ENCODE data around the gene CSF1R. TPM values are rescaled to one million over a fixed set of nuclear protein-coding genes. Genes with fewer than 3 reads are reported as not detected.
"Not testable (repeated sequence)": the region's sequence is repeated elsewhere in the genome, so short reads cannot be mapped to it uniquely, and the experiment has no call there.

The CSF1R gene
- total and polyA plus RNA-seq, 2 donors (not counting 3 experiments of a cell fraction or from before 2014, with no cell fraction given), result not detected

- H3K4me1 ChIP-seq (ENCODE audit: control insufficient read depth, extremely low read depth, insufficient read depth, low read length), result peaks cover 17% of the 10 kb centered on the region
- FAIRE-seq (no peak), DNase-seq (ENCODE audit: low read depth, low spot score) (no peak)
- intact Hi-C loops (cut with micrococcal nuclease), result no loop called here
- H3K9me3 ChIP-seq (replicated peaks; ENCODE audit: control insufficient read depth, insufficient read depth, low read length), result no peaks in the 10 kb centered on the region
- ChIA-PET CTCF (no interaction called here), POLR2A (interaction anchor here (0.6 kb wide), 1 partner anchor 263 kb away, joined by 3 read pairs; no protein-coding TSS in a partner anchor)
- dilution Hi-C loops (cut with MboI; ENCODE audit: extremely low pct_ligation_motif_present, low sequenced_read_pairs), result no loop called here
- no peak overlapping the region for H3K27ac ChIP-seq (ENCODE audit: insufficient read depth, low read depth, low read length)
- BruUV-seq (replicated peaks), result no TSS peak
- H2AFZ ChIP-seq (ENCODE audit: low read depth, low read length), result no peak overlapping the region
- H3K79me2 ChIP-seq (ENCODE audit: control insufficient read depth, insufficient read depth, low read length), result no peaks in the 10 kb centered on the region
- no peak overlapping the region for H3K4me2 ChIP-seq (ENCODE audit: insufficient read depth, low read length)
- H4K20me1 ChIP-seq (replicated peaks; ENCODE audit: control insufficient read depth, extremely low read depth, insufficient read depth, low read length), result no peaks in the 10 kb centered on the region
- peaks cover 19 to 33% of the 10 kb centered on the region in 2 experiments for H3K27me3 ChIP-seq (ENCODE audit: control insufficient read depth in 2 of 2, insufficient read depth in 2 of 2, low read length in 2 of 2)
- no peaks in the 10 kb centered on the region for H3K36me3 ChIP-seq (ENCODE audit: control insufficient read depth in 2 of 2, extremely low read depth in 1 of 2, insufficient read depth in 2 of 2, low read length in 2 of 2)
- H3K9me1 ChIP-seq (replicated peaks; ENCODE audit: control insufficient read depth, extremely low read depth, insufficient read depth, low read length), result no peaks in the 10 kb centered on the region
- no peak overlapping the region for H3K4me3 ChIP-seq (replicated peaks in 1 of 3; ENCODE audit: insufficient read depth in 1 of 3, low read depth in 1 of 3, low read length in 3 of 3)
- no peak for TF ChIP-seq GATA2 (IDR thresholded peaks at IDR 0.05; ENCODE audit: insufficient read depth, insufficient read length, low read depth, low read length)
- TF ChIP-seq MYC (IDR thresholded peaks at IDR 0.05; ENCODE audit: low read depth, low read length), result no peak
- no peak for TF ChIP-seq FOS (IDR thresholded peaks at IDR 0.05; ENCODE audit: borderline replicate concordance, insufficient read depth, low read length)
- no peak for TF ChIP-seq POLR2AphosphoS5 (IDR thresholded peaks at IDR 0.05; ENCODE audit: insufficient read depth, low read depth, low read length)
- TF ChIP-seq, protein P1, sequence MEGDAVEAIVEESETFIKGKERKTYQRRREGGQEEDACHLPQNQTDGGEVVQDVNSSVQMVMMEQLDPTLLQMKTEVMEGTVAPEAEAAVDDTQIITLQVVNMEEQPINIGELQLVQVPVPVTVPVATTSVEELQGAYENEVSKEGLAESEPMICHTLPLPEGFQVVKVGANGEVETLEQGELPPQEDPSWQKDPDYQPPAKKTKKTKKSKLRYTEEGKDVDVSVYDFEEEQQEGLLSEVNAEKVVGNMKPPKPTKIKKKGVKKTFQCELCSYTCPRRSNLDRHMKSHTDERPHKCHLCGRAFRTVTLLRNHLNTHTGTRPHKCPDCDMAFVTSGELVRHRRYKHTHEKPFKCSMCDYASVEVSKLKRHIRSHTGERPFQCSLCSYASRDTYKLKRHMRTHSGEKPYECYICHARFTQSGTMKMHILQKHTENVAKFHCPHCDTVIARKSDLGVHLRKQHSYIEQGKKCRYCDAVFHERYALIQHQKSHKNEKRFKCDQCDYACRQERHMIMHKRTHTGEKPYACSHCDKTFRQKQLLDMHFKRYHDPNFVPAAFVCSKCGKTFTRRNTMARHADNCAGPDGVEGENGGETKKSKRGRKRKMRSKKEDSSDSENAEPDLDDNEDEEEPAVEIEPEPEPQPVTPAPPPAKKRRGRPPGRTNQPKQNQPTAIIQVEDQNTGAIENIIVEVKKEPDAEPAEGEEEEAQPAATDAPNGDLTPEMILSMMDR (IDR thresholded peaks at IDR 0.05; ENCODE audit: extremely low read depth in 1 of 2, insufficient read depth in 1 of 2, low read depth in 1 of 2, low read length in 2 of 2), result no peak
- no peak for TF ChIP-seq MAX (IDR thresholded peaks at IDR 0.05; ENCODE audit: insufficient read depth, insufficient read length)
- TF ChIP-seq JUN (IDR thresholded peaks at IDR 0.05; ENCODE audit: borderline replicate concordance, insufficient read depth, insufficient read length, low read depth), result no peak
- no peak for TF ChIP-seq EZH2 (IDR thresholded peaks at IDR 0.05; ENCODE audit: borderline replicate concordance, low read depth, low read length, severe bottlenecking)
- TF ChIP-seq POLR2A (IDR thresholded peaks at IDR 0.05; ENCODE audit: low read depth, low read length), result no peak
- no peak overlapping the region for H3K9ac ChIP-seq (replicated peaks; ENCODE audit: extremely low read depth, insufficient read depth, low read length)
These were observed 1.0 kb downstream of the CSF1R start for GRCh38 chr5:150085191-150085912.

GRCh38 chr5:150084754-150085153 is 1.6 kb downstream of the CSF1R start:
- POLR2A ChIA-PET; H2AFZ ChIP-seq (ENCODE audit: low read depth, low read length); BruUV-seq (replicated peaks); dilution Hi-C loops (cut with MboI; ENCODE audit: extremely low pct_ligation_motif_present, low sequenced_read_pairs); CTCF ChIA-PET; H3K36me3 ChIP-seq (ENCODE audit: control insufficient read depth in 2 of 2, extremely low read depth in 1 of 2, insufficient read depth in 2 of 2, low read length in 2 of 2); H3K27ac ChIP-seq (ENCODE audit: insufficient read depth, low read depth, low read length); FAIRE-seq; DNase-seq (ENCODE audit: low read depth, low spot score); intact Hi-C loops (cut with micrococcal nuclease); H3K9ac ChIP-seq (replicated peaks; ENCODE audit: extremely low read depth, insufficient read depth, low read length); H3K9me1 ChIP-seq (replicated peaks; ENCODE audit: control insufficient read depth, extremely low read depth, insufficient read depth, low read length); H3K4me3 ChIP-seq (replicated peaks in 1 of 3; ENCODE audit: insufficient read depth in 1 of 3, low read depth in 1 of 3, low read length in 3 of 3); H3K79me2 ChIP-seq (ENCODE audit: control insufficient read depth, insufficient read depth, low read length); H3K9me3 ChIP-seq (replicated peaks; ENCODE audit: control insufficient read depth, insufficient read depth, low read length); H4K20me1 ChIP-seq (replicated peaks; ENCODE audit: control insufficient read depth, extremely low read depth, insufficient read depth, low read length); H3K4me2 ChIP-seq (ENCODE audit: insufficient read depth, low read length): not testable (repeated sequence)
- Histone ChIP-seq H3K4me1 (ENCODE audit: control insufficient read depth, extremely low read depth, insufficient read depth, low read length) (peaks cover 17% of the 10 kb centered on the region), H3K27me3 (ENCODE audit: control insufficient read depth in 2 of 2, insufficient read depth in 2 of 2, low read length in 2 of 2) (peaks cover 19 to 27% of the 10 kb centered on the region in 2 experiments)
